OCI-LY1 (cell line): ENCODE results near the gene GPATCH4.

ENCODE experiments used
- H2AFZ ChIP-seq: fragments of 200-600 bp; sonication (generic), shearing (Covaris generic); 2 replicates; pipeline ENCODE4 v1.6.0; 2014; ENCODE audit warnings: antibody characterized with exemption, mild to moderate bottlenecking, low read length
- H3F3A ChIP-seq: fragments of 200-600 bp; sonication (generic), shearing (Covaris generic); 2 replicates; pipeline ENCODE4 v1.6.0; 2014; ENCODE audit warnings: mild to moderate bottlenecking, antibody characterized with exemption, low read length, moderate library complexity; ENCODE audit not compliant: insufficient read depth
- H3K27ac ChIP-seq: fragments of 200-600 bp; sonication (generic); 2 replicates; pipeline ENCODE4 v1.5.1; 2014; ENCODE audit warnings: low read length, mixed run types, mild to moderate bottlenecking, low read depth; ENCODE audit not compliant: poor library complexity, severe bottlenecking
- H3K27me3 ChIP-seq: fragments of 200-600 bp; sonication (generic); 2 replicates; pipeline ENCODE4 v1.6.0; 2014; ENCODE audit warnings: antibody characterized with exemption, mild to moderate bottlenecking, low read length, moderate library complexity; ENCODE audit not compliant: insufficient read depth
- H3K36me3 ChIP-seq: fragments of 200-600 bp; sonication (generic); 2 replicates; pipeline ENCODE4 v1.6.1; 2014; ENCODE audit warnings: mild to moderate bottlenecking, antibody characterized with exemption, low read length, moderate library complexity, mixed read lengths; ENCODE audit not compliant: insufficient read depth
- H3K4me1 ChIP-seq: fragments of 200-600 bp; sonication (generic); 2 replicates; pipeline ENCODE4 v1.5.1; 2014; ENCODE audit warnings: mild to moderate bottlenecking, low read length, moderate library complexity; ENCODE audit not compliant: insufficient read depth, severe bottlenecking
- H3K4me2 ChIP-seq: fragments of 200-600 bp; sonication (generic), shearing (Covaris generic); 2 replicates; pipeline ENCODE4 v1.6.1; 2014; ENCODE audit warnings: low read length
- H3K4me3 ChIP-seq: fragments of 200-600 bp; sonication (generic); 2 replicates; pipeline ENCODE4 v1.5.1; 2014; ENCODE audit warnings: low read length, low read depth, mild to moderate bottlenecking, mixed read lengths; ENCODE audit not compliant: poor library complexity, severe bottlenecking
- H3K79me2 ChIP-seq: fragments of 200-600 bp; shearing (Covaris generic); 2 replicates; pipeline ENCODE4 v1.6.1; 2016; ENCODE audit warnings: mixed run types, low read length, mixed read lengths; ENCODE audit not compliant: insufficient read depth
- H3K9ac ChIP-seq: fragments of 200-600 bp; sonication (generic), shearing (Covaris generic); 2 replicates; pipeline ENCODE4 v1.6.1; 2014; ENCODE audit warnings: mild to moderate bottlenecking, low read length, mixed read lengths
- H3K9me2 ChIP-seq: fragments of 200-600 bp; sonication (generic), shearing (Covaris generic); 2 replicates; pipeline ENCODE4 v1.6.1; 2014; ENCODE audit warnings: low read depth, mild to moderate bottlenecking, low read length, mixed read lengths
- H3K9me3 ChIP-seq: fragments of 200-600 bp; shearing (Covaris generic); 2 replicates; pipeline ENCODE4 v1.6.1; 2014; ENCODE audit warnings: low read length, mixed read lengths
- H4K20me1 ChIP-seq: fragments of 200-600 bp; sonication (generic), shearing (Covaris generic); 2 replicates; pipeline ENCODE4 v1.6.0; 2016; ENCODE audit warnings: mild to moderate bottlenecking, low read length; ENCODE audit not compliant: insufficient read depth
- CTCF ChIP-seq: fragments of 200-600 bp; sonication (generic), shearing (Covaris generic); IDR thresholded peaks from 2 replicates; pipeline ENCODE4 v1.5.1; 2017; ENCODE audit warnings: mild to moderate bottlenecking, antibody characterized with exemption, low read length, moderate library complexity, mixed read lengths
- EZH2 ChIP-seq: fragments of 200-600 bp; sonication (generic), shearing (Covaris generic); IDR thresholded peaks from 2 replicates; pipeline ENCODE4 v1.8.0; 2017; ENCODE audit warnings: borderline replicate concordance, mixed run types, mild to moderate bottlenecking, antibody characterized with exemption, low read length, moderate library complexity, mixed read lengths

GPATCH4 gene

GRCh38 chr1:156592910-156593660 is 8.2 kb downstream of the GPATCH4 start:
- H3K36me3 ChIP-seq: peaks cover 48% of the 10 kb centered on the region
- no peak overlapping the region for H2AFZ ChIP-seq
- H3K9ac ChIP-seq: peak overlapping the region; percentile 92; the same call in 1 of the 2 replicates
- H4K20me1 ChIP-seq: no peaks in the 10 kb centered on the region
- H3K27ac ChIP-seq: peak overlapping the region; percentile 67
- H3K27me3 ChIP-seq: no peaks in the 10 kb centered on the region
- H3K79me2 ChIP-seq: no peaks in the 10 kb centered on the region
- H3K4me1 ChIP-seq: peaks cover 24% of the 10 kb centered on the region
- no peaks in the 10 kb centered on the region for H3K9me3 ChIP-seq
- H3K9me2 ChIP-seq: no peaks in the 10 kb centered on the region
- peak overlapping the region; percentile 94 for H3K4me2 ChIP-seq
- peak overlapping the region; percentile 82 for H3K4me3 ChIP-seq
- TF ChIP-seq CTCF (no peak), EZH2 (no peak)
- H3F3A ChIP-seq: 0 out of 2 replicates have a peak, but pooled peaks cover 4% of the 10 kb centered on the region

DNA sequence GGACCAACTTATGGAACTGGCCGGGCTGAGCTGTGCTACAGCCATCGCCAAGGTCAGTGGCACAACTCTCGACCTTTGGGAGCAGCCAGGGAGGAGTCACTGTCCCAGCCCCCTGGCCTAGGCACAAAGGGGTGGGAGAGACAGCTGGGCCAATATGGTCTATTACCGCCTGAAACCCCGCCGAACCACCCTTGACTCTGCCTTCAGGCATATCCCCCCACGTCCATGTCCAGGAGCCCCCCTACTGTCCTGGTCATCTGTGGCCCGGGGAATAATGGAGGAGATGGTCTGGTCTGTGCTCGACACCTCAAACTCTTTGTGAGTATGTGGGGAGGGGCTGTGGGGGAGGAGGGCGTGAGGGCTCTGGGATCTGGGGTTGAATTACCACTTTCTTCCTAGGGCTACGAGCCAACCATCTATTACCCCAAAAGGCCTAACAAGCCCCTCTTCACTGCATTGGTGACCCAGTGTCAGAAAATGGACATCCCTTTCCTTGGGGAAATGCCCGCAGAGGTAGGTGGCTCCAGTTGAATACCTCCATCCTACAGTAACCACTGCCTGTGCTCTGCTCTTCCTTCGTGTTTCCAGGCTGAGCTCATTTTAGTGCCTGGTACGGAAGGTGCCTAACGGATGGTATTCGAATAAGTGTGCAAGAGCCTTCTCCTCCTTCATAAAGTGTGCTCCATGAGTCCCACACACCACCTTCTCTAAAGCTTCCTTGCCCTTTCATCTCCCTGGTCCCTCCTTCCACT is 8.9 kb downstream of the GPATCH4 start:
- no peaks in the 10 kb centered on the region for H3K9me2 ChIP-seq
- peaks cover 41% of the 10 kb centered on the region for H3K36me3 ChIP-seq
- no peaks in the 10 kb centered on the region for H3K9me3 ChIP-seq
- no peak overlapping the region for H2AFZ ChIP-seq
- peaks cover 24% of the 10 kb centered on the region for H3K4me1 ChIP-seq
- peak overlapping the region; percentile 94 for H3K4me2 ChIP-seq
- peak overlapping the region; percentile 92 for H3K9ac ChIP-seq
- peak overlapping the region; percentile 82 for H3K4me3 ChIP-seq
- TF ChIP-seq EZH2 (no peak), CTCF (no peak)
- H4K20me1 ChIP-seq: no peaks in the 10 kb centered on the region
- peak overlapping the region; percentile 67 for H3K27ac ChIP-seq
- no peaks in the 10 kb centered on the region for H3K27me3 ChIP-seq
- 0 out of 2 replicates have a peak, but pooled peaks cover 4% of the 10 kb centered on the region for H3F3A ChIP-seq
- no peaks in the 10 kb centered on the region for H3K79me2 ChIP-seq

GRCh38 chr1:156591432-156592157 is 9.7 kb downstream of the GPATCH4 start, which contains the start of gene NAXE:
Gene NAXE (plus strand): TSS chr1:156591776. CDS start chr1:156591805, 29 bp downstream.
- H3K9me3 ChIP-seq: no peaks in the 10 kb centered on the region
- H3K27ac ChIP-seq: peak within 1 kb of the TSS; percentile 67
- no peaks in the 10 kb centered on the region for H4K20me1 ChIP-seq
- H3K4me3 ChIP-seq: peak within 1 kb of the TSS; percentile 82
- H3K4me1 ChIP-seq: peaks cover 24% of the 10 kb centered on the region
- no peaks in the 10 kb centered on the region for H3K9me2 ChIP-seq
- H3K79me2 ChIP-seq: no peaks in the 10 kb centered on the region
- TF ChIP-seq CTCF (no peak), EZH2 (no peak)
- peak within 1 kb of the TSS; percentile 92 for H3K9ac ChIP-seq
- peak within 1 kb of the TSS; percentile 94 for H3K4me2 ChIP-seq
- peaks cover 33% of the 10 kb centered on the region for H3K36me3 ChIP-seq
- 0 out of 2 replicates have a peak, but pooled peaks cover 4% of the 10 kb centered on the region for H3F3A ChIP-seq
- no peaks in the 10 kb centered on the region for H3K27me3 ChIP-seq
- peak within 1 kb of the TSS; percentile 50; the same call in 1 of the 2 replicates for H2AFZ ChIP-seq
